CD14-positive monocyte (primary cell): ENCODE measurements around the gene SUPT5H. TPM values are rescaled to one million over a fixed set of nuclear protein-coding genes. Genes with fewer than 3 reads are reported as not detected.

Source experiments
- DNase-seq, 3 donors: peaks; one replicate each; pipeline ENCODE4 v3.0.0-alpha.2; 2011 to 2022
- H2AFZ ChIP-seq: 2 replicates; pipeline ENCODE4 v1.6.0; 2012; ENCODE audit warnings: mild to moderate bottlenecking, low read depth, low read length, inconsistent platforms; ENCODE audit not compliant: insufficient read depth, poor library complexity, severe bottlenecking
- H3K27ac ChIP-seq, 2 donors: 1 replicate in 1 of 2; 2 replicates in 1 of 2; pipeline ENCODE4 v1.5.1; 2012 to 2013; ENCODE audit warnings: low read length in 2 of 2, control low read depth in 1 of 2, inconsistent platforms in 1 of 2, low read depth in 1 of 2, mild to moderate bottlenecking in 1 of 2
- H3K27me3 ChIP-seq, 2 donors: one replicate each; pipeline versions ENCODE4 v1.6.0 to v1.6.1; 2011 to 2013; ENCODE audit warnings: low read length in 2 of 2; ENCODE audit not compliant: control insufficient read depth in 2 of 2, insufficient read depth in 2 of 2
- H3K36me3 ChIP-seq, 2 donors: replicated peaks in 1 of 2; 1 replicate in 1 of 2; 2 replicates in 1 of 2; pipeline versions ENCODE4 v1.5.1 to v1.6.1; 2012 to 2013; ENCODE audit warnings: low read length in 2 of 2, control low read depth in 1 of 2, inconsistent platforms in 1 of 2, mild to moderate bottlenecking in 1 of 2; ENCODE audit not compliant: insufficient read depth in 2 of 2, control insufficient read depth in 1 of 2
- H3K4me1 ChIP-seq, 2 donors: 1 replicate in 1 of 2; 2 replicates in 1 of 2; pipeline versions ENCODE4 v1.5.1 to v1.6.1; 2012 to 2013; ENCODE audit warnings: low read length in 2 of 2, control low read depth in 1 of 2, inconsistent platforms in 1 of 2, mild to moderate bottlenecking in 1 of 2, moderate library complexity in 1 of 2; ENCODE audit not compliant: insufficient read depth in 2 of 2, control insufficient read depth in 1 of 2
- H3K4me2 ChIP-seq: replicated peaks from 2 replicates; pipeline ENCODE3; 2012; ENCODE audit warnings: low read length, moderate library complexity, mild to moderate bottlenecking; ENCODE audit not compliant: poor library complexity, severe bottlenecking; ENCODE audit errors: extremely low read depth
- H3K4me3 ChIP-seq, 3 experiments: fragments of 200-600 bp in 1 of 3; sonication (generic) in 1 of 3; replicated peaks in 1 of 3; 1 replicate in 2 of 3; 2 replicates in 1 of 3; pipeline ENCODE4 v1.5.1; 2011 to 2013; ENCODE audit warnings: low read length in 3 of 3, mild to moderate bottlenecking in 3 of 3, control low read depth in 2 of 3, low read depth in 2 of 3, inconsistent platforms in 1 of 3, moderate library complexity in 1 of 3
- H3K79me2 ChIP-seq: 2 replicates; pipeline ENCODE4 v1.6.0; 2012; ENCODE audit warnings: mild to moderate bottlenecking, control low read depth, inconsistent platforms, low read length, moderate library complexity; ENCODE audit not compliant: insufficient read depth
- H3K9ac ChIP-seq: 2 replicates; pipeline ENCODE4 v1.6.0; 2017; ENCODE audit warnings: low read length, mild to moderate bottlenecking; ENCODE audit not compliant: insufficient read depth, poor library complexity, severe bottlenecking
- H3K9me3 ChIP-seq, 2 donors: replicated peaks in 1 of 2; 1 replicate in 1 of 2; 2 replicates in 1 of 2; pipeline versions ENCODE4 v1.5.1 to v1.6.1; 2012 to 2013; ENCODE audit warnings: low read length in 2 of 2, control low read depth in 1 of 2; ENCODE audit not compliant: control insufficient read depth in 1 of 2, insufficient read depth in 1 of 2
- H4K20me1 ChIP-seq: 2 replicates; pipeline ENCODE4 v1.6.0; 2012; ENCODE audit warnings: mild to moderate bottlenecking, low read length, control low read depth, moderate library complexity; ENCODE audit not compliant: insufficient read depth
- H3K27ac Mint-ChIP-seq, 7 donors: one replicate each; pipeline ENCODE4 v1.8.0; 2020; ENCODE audit warnings: mild to moderate bottlenecking in 7 of 7, mixed read lengths in 7 of 7, moderate library complexity in 6 of 7, inconsistent platforms in 2 of 7
- H3K27me3 Mint-ChIP-seq, 3 donors: one replicate each; pipeline ENCODE4 v1.8.0; 2021 to 2022; ENCODE audit warnings: low read depth in 3 of 3, mild to moderate bottlenecking in 3 of 3, mixed read lengths in 3 of 3, moderate library complexity in 3 of 3, inconsistent platforms in 1 of 3
- H3K36me3 Mint-ChIP-seq, 2 donors: one replicate each; pipeline ENCODE4 v1.8.0; 2020; ENCODE audit warnings: mixed read lengths in 2 of 2, inconsistent platforms in 1 of 2, mild to moderate bottlenecking in 1 of 2
- H3K4me1 Mint-ChIP-seq: one replicate; pipeline ENCODE4 v1.8.0; 2020; ENCODE audit warnings: mild to moderate bottlenecking, mixed read lengths
- H3K4me3 Mint-ChIP-seq, 2 donors: one replicate each; pipeline ENCODE4 v1.8.0; 2020; ENCODE audit warnings: mild to moderate bottlenecking in 2 of 2, mixed read lengths in 2 of 2, moderate library complexity in 1 of 2
- H3K9me3 Mint-ChIP-seq, 7 donors: one replicate each; pipeline ENCODE4 v1.8.0; 2020 to 2022; ENCODE audit warnings: mixed read lengths in 7 of 7, mild to moderate bottlenecking in 6 of 7, moderate library complexity in 6 of 7, inconsistent platforms in 2 of 7
- CTCF ChIP-seq: fragments of 200-600 bp; IDR thresholded peaks from one replicate; pipeline ENCODE4 v1.8.0; 2022; ENCODE audit warnings: antibody characterized with exemption, mild to moderate bottlenecking
- WGBS: methylation state at CpG from one replicate; pipeline ENCODE4 v1.1.5; 2013; ENCODE audit warnings: missing lambda C conversion rate; ENCODE audit not compliant: insufficient coverage; 5-methylcytosine and 5-hydroxymethylcytosine counted together
- intact Hi-C, 2 donors: fragments of 100-400 bp; cut with micrococcal nuclease; formaldehyde crosslinking; loops; one replicate each; pipeline versions ENCODE4 v1.15.0 to v1.15.1; 2023
- polyA plus RNA-seq, 3 donors: library from polyadenylated mRNA; depleted of rRNA in 1 of 3; unstranded in 2 of 3; stranded (reverse) in 1 of 3; fragments of 300-500 nt in 2 of 3; fragments of >200 nt in 1 of 3; fragmentation: Illumina TruSeq in 2 of 3; gene quantifications; 1 replicate in 2 of 3; 2 replicates in 1 of 3; pipeline ENCODE4 v1.2.3, GENCODE V29; 2012 to 2021

Gene SUPT5H
- polyA plus RNA-seq, 3 donors: 43.6 to 83.2 (median 50.7) TPM

GRCh38 chr19:39408392-39409207 lies 36.8 kb upstream of the SUPT5H start:
- H3K4me1 ChIP-seq: peaks cover 41 to 45% of the 10 kb centered on the region in 2 donors
- H3K4me1 Mint-ChIP-seq: peaks cover 34% of the 10 kb centered on the region

More at GRCh38 chr19:39408392-39409207, 36.8 kb upstream of the SUPT5H start:
- Mint-ChIP-seq H3K27me3 (peaks cover 0 to 31% (median 6%) of the 10 kb centered on the region in 3 donors), H3K4me3 (peak overlapping the region; percentile 96 to 99), H3K27ac (peak overlapping the region; percentile 96 to 100 (median 99)), H3K9me3 (peaks cover 4 to 27% (median 18%) of the 10 kb centered on the region in 7 donors), H3K36me3 (peaks cover 32 to 46% of the 10 kb centered on the region in 2 donors)
- Histone ChIP-seq H4K20me1 (peaks cover 62% of the 10 kb centered on the region), H3K9me3 (no peaks in the 10 kb centered on the region), H2AFZ (no peak overlapping the region), H3K9ac (peak overlapping the region; percentile 100), H3K79me2 (peaks cover 85% of the 10 kb centered on the region), H3K27ac (peak overlapping the region; percentile 98 to 99), H3K27me3 (no peaks in the 10 kb centered on the region), H3K4me2 (peak overlapping the region; percentile 83), H3K36me3 (peaks cover 23% of the 10 kb centered on the region in 2 donors), H3K4me3 (peak overlapping the region; percentile 89 to 96 (median 91))
- intact Hi-C loops: loop anchor here in 1 of 2 donors (2.0 kb wide), 1 partner anchor 68 kb away; no protein-coding TSS in a partner anchor
- TF ChIP-seq CTCF: no peak
- DNase-seq: peak in 1 of 3 donors; percentile 44
- WGBS: 67% methylated on average over 9 of the region's 20 CpGs
